GM12864 (cell line): ENCODE measurements around the gene CHST13.

ENCODE experiments used
- DNase-seq: peaks from one replicate; pipeline ENCODE4 v3.0.0-alpha.2; 2011; ENCODE audit warnings: low read depth
- H3K4me3 ChIP-seq: 2 replicates; pipeline ENCODE4 v1.5.1; 2011; ENCODE audit warnings: mild to moderate bottlenecking, low read depth, low read length, control low read depth
- TF ChIP-seq, protein P1 (sequence below): IDR thresholded peaks from 2 replicates; pipeline ENCODE4 v1.5.1; 2011; ENCODE audit warnings: low read depth, mild to moderate bottlenecking, moderate library complexity, low read length, control low read depth, inconsistent platforms; ENCODE audit errors: missing control alignments

Gene CHST13

DNA sequence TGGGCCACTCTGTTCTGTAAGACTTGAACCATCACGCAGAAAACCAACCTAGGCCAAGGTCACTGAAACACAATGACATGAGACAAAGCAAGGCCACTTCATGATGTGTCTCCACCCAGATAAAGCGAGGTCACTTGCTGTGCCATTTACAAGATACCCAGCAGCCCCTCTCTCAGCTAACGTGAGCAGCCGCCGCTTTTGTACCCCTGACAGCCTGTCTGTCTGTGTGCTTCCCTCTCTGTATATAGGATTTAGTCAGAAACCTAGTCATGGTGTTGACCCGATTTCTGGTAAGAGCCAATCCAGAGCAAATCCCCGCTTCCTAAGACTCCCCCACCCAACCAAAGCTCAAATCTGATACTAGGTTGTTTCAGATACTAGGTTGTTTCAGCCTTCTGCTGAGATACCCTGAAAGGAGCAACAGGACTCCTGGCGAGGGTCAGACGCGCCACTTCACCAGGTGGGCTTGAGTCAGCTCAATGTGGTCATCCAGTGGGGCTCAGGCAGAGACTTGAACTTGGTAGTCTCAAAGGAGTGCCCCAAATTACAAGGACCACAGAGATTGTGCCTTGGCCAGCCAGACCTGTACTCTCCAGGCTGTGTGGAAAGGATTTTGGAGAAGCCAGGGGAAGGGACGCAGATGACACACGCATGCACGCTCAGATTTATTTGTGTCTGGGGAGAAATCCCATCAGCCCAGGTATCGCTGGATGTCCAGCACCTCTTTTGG, 45.2 kb upstream of the CHST13 start:
- TF ChIP-seq, protein P1, sequence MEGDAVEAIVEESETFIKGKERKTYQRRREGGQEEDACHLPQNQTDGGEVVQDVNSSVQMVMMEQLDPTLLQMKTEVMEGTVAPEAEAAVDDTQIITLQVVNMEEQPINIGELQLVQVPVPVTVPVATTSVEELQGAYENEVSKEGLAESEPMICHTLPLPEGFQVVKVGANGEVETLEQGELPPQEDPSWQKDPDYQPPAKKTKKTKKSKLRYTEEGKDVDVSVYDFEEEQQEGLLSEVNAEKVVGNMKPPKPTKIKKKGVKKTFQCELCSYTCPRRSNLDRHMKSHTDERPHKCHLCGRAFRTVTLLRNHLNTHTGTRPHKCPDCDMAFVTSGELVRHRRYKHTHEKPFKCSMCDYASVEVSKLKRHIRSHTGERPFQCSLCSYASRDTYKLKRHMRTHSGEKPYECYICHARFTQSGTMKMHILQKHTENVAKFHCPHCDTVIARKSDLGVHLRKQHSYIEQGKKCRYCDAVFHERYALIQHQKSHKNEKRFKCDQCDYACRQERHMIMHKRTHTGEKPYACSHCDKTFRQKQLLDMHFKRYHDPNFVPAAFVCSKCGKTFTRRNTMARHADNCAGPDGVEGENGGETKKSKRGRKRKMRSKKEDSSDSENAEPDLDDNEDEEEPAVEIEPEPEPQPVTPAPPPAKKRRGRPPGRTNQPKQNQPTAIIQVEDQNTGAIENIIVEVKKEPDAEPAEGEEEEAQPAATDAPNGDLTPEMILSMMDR, result no peak
- H3K4me3 ChIP-seq, result no peak overlapping the region
- DNase-seq, result no peak

DNA sequence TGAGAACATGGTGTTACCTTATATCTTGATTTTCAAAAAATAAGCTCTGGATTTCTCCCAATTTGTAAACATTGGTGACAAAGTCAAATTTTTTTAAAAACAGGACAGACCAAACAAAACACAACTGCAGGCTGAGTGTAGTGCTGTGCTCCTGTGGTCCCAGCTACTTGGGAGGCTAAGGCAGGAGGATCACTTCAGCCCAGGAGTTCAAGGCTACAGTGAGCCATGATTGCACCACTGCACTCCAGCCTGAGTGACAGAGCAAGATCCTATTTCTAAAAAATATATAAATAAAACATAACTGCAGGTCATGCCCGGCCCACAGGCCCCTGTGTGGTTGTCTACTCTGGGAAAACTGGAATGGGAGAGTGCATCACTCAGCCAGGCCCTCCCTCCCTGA, 44.3 kb upstream of the CHST13 start:
- TF ChIP-seq, protein P1, result no peak
- H3K4me3 ChIP-seq, result no peak overlapping the region
- no peak for DNase-seq

DNA sequence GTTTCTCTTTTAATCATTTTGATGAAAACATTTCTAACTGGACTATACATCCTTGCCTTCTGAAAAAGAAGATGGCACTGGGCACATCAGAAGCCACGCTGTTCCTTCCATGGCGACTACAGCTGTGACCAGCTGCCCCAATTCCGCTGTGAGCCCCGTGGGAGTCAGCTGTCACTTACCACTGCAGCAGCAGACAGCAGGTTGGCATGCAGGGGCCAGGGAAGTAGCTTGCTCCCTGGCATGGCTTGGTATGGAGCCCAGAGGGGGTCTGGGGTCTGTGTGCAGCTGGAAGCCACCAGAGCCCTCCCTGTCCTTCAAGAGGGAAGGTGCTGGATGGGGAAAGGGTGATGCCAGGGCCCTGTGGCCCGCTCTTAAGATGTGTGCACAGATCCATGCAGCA, 43.7 kb upstream of the CHST13 start:
- H3K4me3 ChIP-seq, result no peak overlapping the region
- TF ChIP-seq, protein P1, result no peak

DNA sequence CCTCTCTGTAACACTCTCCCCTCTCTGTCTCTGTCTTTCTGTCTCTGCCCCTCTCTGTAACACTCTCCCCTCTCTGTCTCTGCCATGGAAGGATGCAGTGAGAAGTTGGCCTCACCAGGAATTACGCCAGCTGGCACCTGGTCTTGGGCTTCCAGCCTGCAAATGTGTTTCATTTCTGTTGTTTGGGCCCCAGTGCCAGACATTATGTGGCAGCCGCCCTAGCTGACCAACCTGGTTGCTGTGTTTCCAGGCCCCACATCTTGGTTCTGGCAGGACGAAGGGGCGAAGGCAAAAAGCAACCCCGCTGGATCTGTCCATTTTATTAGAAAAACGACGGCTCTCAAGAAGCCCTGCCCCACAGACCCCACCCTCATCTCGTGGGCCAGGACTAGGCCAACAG, 43.1 kb upstream of the CHST13 start:
- H3K4me3 ChIP-seq, result no peak overlapping the region
- TF ChIP-seq, protein P1, result no peak
- no peak for DNase-seq

More for the DNA sequence above, 43.7 kb upstream of the CHST13 start:
- DNase-seq, result no peak

DNA sequence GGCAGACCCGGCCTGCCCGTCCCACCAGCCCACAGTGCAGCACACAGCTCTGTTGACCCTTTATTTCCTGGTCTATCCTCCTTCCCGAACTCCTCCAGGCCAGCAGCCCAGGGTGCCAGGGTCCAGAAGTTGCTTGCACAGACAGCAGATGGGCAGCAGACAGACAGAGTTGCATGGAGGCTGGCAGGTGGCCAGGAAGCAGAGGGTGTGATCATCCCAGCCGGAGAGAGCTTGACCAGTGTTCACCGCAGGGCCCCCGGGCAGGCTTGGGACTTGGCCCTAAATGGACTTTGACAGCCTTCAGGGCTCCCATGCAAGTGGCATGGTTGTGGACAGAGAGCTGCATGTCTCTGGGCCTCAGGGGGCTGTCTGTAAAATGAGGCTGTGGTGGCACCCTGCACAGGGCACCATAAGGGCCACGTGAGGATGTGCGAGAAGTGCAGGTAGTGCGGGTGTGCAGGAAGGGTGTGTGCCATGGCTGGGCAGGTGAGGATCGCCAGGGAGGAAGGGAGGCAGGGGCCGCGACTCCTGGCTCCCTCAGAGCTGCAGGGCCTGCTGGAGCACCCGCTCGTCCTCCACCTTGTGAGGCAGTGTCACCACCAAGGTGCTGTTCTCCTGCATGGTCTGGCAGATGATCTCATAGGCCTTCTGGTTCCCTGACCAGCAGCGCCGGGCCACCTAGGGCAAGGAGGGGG, 42.0 kb upstream of the CHST13 start:
- H3K4me3 ChIP-seq, result no peak overlapping the region
- TF ChIP-seq, protein P1, result no peak
- DNase-seq, result no peak

DNA sequence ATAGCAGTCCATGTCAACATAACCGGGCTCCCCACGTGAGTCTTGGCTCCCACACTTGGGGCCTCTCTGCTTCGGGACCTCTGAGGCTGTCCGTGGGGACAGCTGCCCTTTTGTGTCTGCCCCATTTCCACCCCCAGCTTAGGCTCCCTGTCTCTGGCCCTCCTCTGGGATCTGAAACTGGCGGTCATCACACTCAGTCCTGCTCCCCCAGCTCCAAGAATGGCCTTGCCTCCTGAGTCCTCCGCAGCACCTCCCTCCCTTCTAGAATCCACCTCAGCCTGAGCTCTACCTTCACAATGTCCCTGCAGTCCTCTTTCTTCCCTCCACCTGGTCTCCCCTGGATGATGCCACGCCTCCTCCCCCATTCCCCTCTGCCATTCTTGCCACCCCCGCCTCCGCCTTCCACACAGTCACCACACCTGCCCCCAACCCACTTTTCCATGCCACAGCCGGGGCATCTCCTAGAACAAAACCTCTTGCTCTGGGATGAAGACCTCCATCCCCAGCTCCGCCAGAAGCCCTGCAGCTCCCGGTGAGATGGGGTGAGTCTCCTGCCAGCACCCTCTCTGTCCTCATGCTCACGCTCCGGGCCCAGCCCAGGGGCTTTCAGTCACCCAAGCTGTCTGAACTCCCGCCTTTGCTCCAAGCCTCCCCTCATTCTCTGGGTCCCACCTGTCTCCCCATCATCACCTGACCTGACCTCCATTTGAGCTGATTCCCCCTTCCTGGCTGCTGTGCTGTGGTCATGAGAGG, 41.3 kb upstream of the CHST13 start:
- TF ChIP-seq, protein P1, result no peak
- H3K4me3 ChIP-seq, result no peak overlapping the region
- no peak for DNase-seq
